ENCODE data around the gene SERTAD3.

GRCh38 chr19:40465557-40466218 lies 21.6 kb upstream of the SERTAD3 start, which contains the start of gene BLVRB:
- TF ChIP-seq NKRF (conservative IDR thresholded peaks at IDR 0.05): no peak
- no peak for TF ChIP-seq ATF7 (IDR thresholded peaks at IDR 0.05; ENCODE audit: low read depth)

All from GM12878 (cell line).